EL (cell line): ENCODE data around the gene SESTD1.
"Not testable (repeated sequence)": the region's sequence is repeated elsewhere in the genome, so short reads cannot be mapped to it uniquely, and the experiment has no call there.

ENCODE experiments used
- DNase-seq: peaks from one replicate; pipeline ENCODE4 v3.0.0-alpha.2; 2016

Gene SESTD1

GRCh38 chr2:179098080-179098689 is 166.4 kb downstream of the SESTD1 start:
- DNase-seq: no peak

- no peak for DNase-seq
Measured at GRCh38 chr2:179097131-179097530, 167.5 kb downstream of the SESTD1 start.

- no peak for DNase-seq
Measured at GRCh38 chr2:179096090-179096489, 168.5 kb downstream of the SESTD1 start.

GRCh38 chr2:179092912-179093311 is 171.7 kb downstream of the SESTD1 start:
- DNase-seq: not testable (repeated sequence)

GRCh38 chr2:179082697-179083096 is 181.9 kb downstream of the SESTD1 start:
- DNase-seq: no peak

- no peak for DNase-seq
Measured at GRCh38 chr2:179081954-179082353, 182.7 kb downstream of the SESTD1 start.

GRCh38 chr2:179072527-179072926 is 192.1 kb downstream of the SESTD1 start:
- no peak for DNase-seq

GRCh38 chr2:179071810-179072355 is 192.7 kb downstream of the SESTD1 start:
- no peak for DNase-seq

GRCh38 chr2:179070895-179071294 is 193.7 kb downstream of the SESTD1 start:
- no peak for DNase-seq

- DNase-seq: no peak
Measured at GRCh38 chr2:179069685-179070084, 194.9 kb downstream of the SESTD1 start.

GRCh38 chr2:179068991-179069643 is 195.5 kb downstream of the SESTD1 start:
- DNase-seq: no peak

GRCh38 chr2:179059026-179059700 is 205.5 kb downstream of the SESTD1 start:
- no peak for DNase-seq

- DNase-seq: no peak
Measured at GRCh38 chr2:179057737-179058136, 206.9 kb downstream of the SESTD1 start.

GRCh38 chr2:179053568-179053967 is 211.1 kb downstream of the SESTD1 start:
- peak; percentile 13 for DNase-seq
